ENCODE measurements around the gene NANOGP8.

NANOGP8 gene

GRCh38 chr15:35061161-35061824, 23.8 kb downstream of the NANOGP8 start:
- DNase-seq (ENCODE audit: low read depth in 1 of 2, low spot score in 1 of 2), result no peak

GRCh38 chr15:35060591-35060990, 24.5 kb downstream of the NANOGP8 start:
- no peak for DNase-seq (ENCODE audit: low read depth in 1 of 2, low spot score in 1 of 2)

GRCh38 chr15:35058534-35059054, 26.5 kb downstream of the NANOGP8 start:
- DNase-seq (ENCODE audit: low read depth in 1 of 2, low spot score in 1 of 2), result no peak

GRCh38 chr15:35055416-35056105, 29.5 kb downstream of the NANOGP8 start:
- DNase-seq (ENCODE audit: low read depth in 1 of 2, low spot score in 1 of 2), result no peak

GRCh38 chr15:35054380-35054779, 30.7 kb downstream of the NANOGP8 start:
- DNase-seq (ENCODE audit: low read depth in 1 of 2, low spot score in 1 of 2), result no peak

- DNase-seq (ENCODE audit: low read depth in 1 of 2, low spot score in 1 of 2), result no peak
Observed at GRCh38 chr15:35047996-35048395, 37.1 kb downstream of the NANOGP8 start.

GRCh38 chr15:35047528-35047927, 37.6 kb downstream of the NANOGP8 start:
- DNase-seq (ENCODE audit: low read depth in 1 of 2, low spot score in 1 of 2), result no peak

- DNase-seq (ENCODE audit: low read depth in 1 of 2, low spot score in 1 of 2), result no peak
Observed at GRCh38 chr15:35043373-35044095, 41.6 kb downstream of the NANOGP8 start.

GRCh38 chr15:35040339-35041255, 44.5 kb downstream of the NANOGP8 start:
- DNase-seq (ENCODE audit: low read depth in 1 of 2, low spot score in 1 of 2), result no peak

GRCh38 chr15:35038626-35039451, 46.3 kb downstream of the NANOGP8 start:
- no peak for DNase-seq (ENCODE audit: low read depth in 1 of 2, low spot score in 1 of 2)

Data from activated CD4-positive, alpha-beta T cell treated with anti-CD3 and anti-CD28 coated beads, Interleukin-2, amount 50 U/mL, for 24 hours (primary cell).